H1 (cell line): ENCODE measurements around the gene TOM1L2. TPM values are rescaled to one million over a fixed set of nuclear protein-coding genes. Genes with fewer than 3 reads are reported as not detected.

Experiments used
- KDM4A ChIP-seq: IDR thresholded peaks from one replicate; pipeline ENCODE4 v1.7.1; 2012; ENCODE audit warnings: low read depth, mild to moderate bottlenecking, moderate library complexity, low read length, inconsistent platforms; ENCODE audit not compliant: severe bottlenecking
- PHF8 ChIP-seq: fragments of 200-600 bp; sonication (generic); conservative IDR thresholded peaks from 2 replicates; pipeline ENCODE4 v1.7.1; 2012; ENCODE audit warnings: low read depth, mild to moderate bottlenecking, inconsistent platforms, low read length, moderate library complexity
- RNF2 ChIP-seq: fragments of 200-900, 300-1000 bp; sonication (generic); IDR thresholded peaks from 2 replicates; pipeline ENCODE4 v1.7.1; 2016; ENCODE audit warnings: borderline replicate concordance, low read depth, mild to moderate bottlenecking, antibody characterized with exemption, low read length; ENCODE audit not compliant: poor library complexity, severe bottlenecking; ENCODE audit errors: missing control alignments
- SAP30 ChIP-seq: fragments of 300-600 bp; sonication (generic); IDR thresholded peaks from 2 replicates; pipeline ENCODE4 v1.7.1; 2012; ENCODE audit warnings: low read length, moderate library complexity, mild to moderate bottlenecking, inconsistent platforms; ENCODE audit not compliant: insufficient read depth, insufficient replicate concordance
- polyA plus RNA-seq, 7 experiments: library from polyadenylated mRNA; depleted of rRNA in 3 of 7; stranded (reverse) in 5 of 7; unstranded in 2 of 7; fragments of >200 nt in 5 of 7; fragments of 200-250 nt in 2 of 7; gene quantifications; 1 replicate in 5 of 7; 2 replicates in 1 of 7; 4 replicates in 1 of 7; pipeline versions ENCODE4 v1.2.1 to v1.2.3, GENCODE V29; 2011 to 2013; ENCODE audit warnings: missing spikeins in 2 of 7, mixed read lengths in 2 of 7
- total RNA-seq: library from RNA; stranded (reverse); fragmentation: NEBNext Ultra II Directional; extraction: Animal tissue kit (Norgen Biotek cat#: 25700); gene quantifications from 2 replicates; pipeline ENCODE4 v1.2.1, GENCODE V29; 2021
- TF ChIP-seq, protein P1 (sequence below): IDR thresholded peaks from 2 replicates; pipeline ENCODE4 v1.6.1; 2012; ENCODE audit warnings: inconsistent platforms

TOM1L2 gene
- total and polyA plus RNA-seq, 2 of the 8 experiments (the other 6 are each of a cell fraction or from before 2014, with no cell fraction given) = 2.0 to 3.4 TPM

- TF ChIP-seq RNF2 (no peak), KDM4A (no peak), SAP30 (no peak), PHF8 (no peak)
- TF ChIP-seq, protein P1, sequence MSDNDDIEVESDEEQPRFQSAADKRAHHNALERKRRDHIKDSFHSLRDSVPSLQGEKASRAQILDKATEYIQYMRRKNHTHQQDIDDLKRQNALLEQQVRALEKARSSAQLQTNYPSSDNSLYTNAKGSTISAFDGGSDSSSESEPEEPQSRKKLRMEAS = no peak
Measured at GRCh38 chr17:17883801-17884200, 88.4 kb downstream of the TOM1L2 start (continued).
